Activated naive CD4-positive, alpha-beta T cell treated with anti-CD3 and anti-CD28 coated beads, Interleukin-2, amount 50 U/mL, for 72 hours (primary cell): Measurements from ENCODE around the gene ARGLU1. TPM values are rescaled to one million over a fixed set of nuclear protein-coding genes. Genes with fewer than 3 reads are reported as not detected.

Experiments
- ATAC-seq, 2 donors: fragments of 150-1000 bp; cut with Tn5 transposase; 2 replicates each; pipeline ENCODE4 v1.10.0; 2021; ENCODE audit warnings: mild to moderate bottlenecking in 2 of 2, moderate library complexity in 2 of 2
- DNase-seq, 2 donors: peaks; one replicate each; pipeline ENCODE4 v3.0.0; 2021 to 2022; ENCODE audit warnings: low spot score in 2 of 2
- H3K27ac Mint-ChIP-seq, 2 donors: one replicate each; pipeline ENCODE4 v1.8.0; 2022; ENCODE audit warnings: mild to moderate bottlenecking in 2 of 2, mixed read lengths in 2 of 2
- H3K36me3 Mint-ChIP-seq, 2 donors: one replicate each; pipeline ENCODE4 v1.8.0; 2022; ENCODE audit warnings: mixed read lengths in 2 of 2
- H3K9me3 Mint-ChIP-seq, 2 donors: one replicate each; pipeline ENCODE4 v1.8.0; 2022; ENCODE audit warnings: mixed read lengths in 2 of 2
- total RNA-seq, 2 donors: library from RNA; stranded (reverse); gene quantifications; one replicate each; pipeline ENCODE4 v1.2.3, GENCODE V29; 2022

The ARGLU1 gene
- total RNA-seq, 2 donors from 2014 or later, result 78.2 to 79.3 TPM

GRCh38 chr13:106565127-106565775 is 2.7 kb downstream of the ARGLU1 start:
- H3K27ac Mint-ChIP-seq, result peak overlapping the region; percentile 9 to 47
- ATAC-seq (no peak), DNase-seq (no peak)
- H3K9me3 Mint-ChIP-seq, result no peaks in the 10 kb centered on the region
- peaks cover 13 to 28% of the 10 kb centered on the region in 2 donors for H3K36me3 Mint-ChIP-seq

GRCh38 chr13:106562301-106562700 is 5.6 kb downstream of the ARGLU1 start:
- H3K27ac Mint-ChIP-seq, result peak overlapping the region in 1 of 2 donors; percentile 7
- H3K36me3 Mint-ChIP-seq, result peaks cover 23 to 28% of the 10 kb centered on the region in 2 donors

GRCh38 chr13:106561551-106562170 is 6.3 kb downstream of the ARGLU1 start:
- H3K36me3 Mint-ChIP-seq, result peaks cover 19 to 22% of the 10 kb centered on the region in 2 donors
- ATAC-seq (peak; percentile 90), DNase-seq (peak; percentile 55 to 62)
- peak overlapping the region; percentile 69 to 90 for H3K27ac Mint-ChIP-seq
- H3K9me3 Mint-ChIP-seq, result no peaks in the 10 kb centered on the region

More at GRCh38 chr13:106562301-106562700, 5.6 kb downstream of the ARGLU1 start:
- ATAC-seq, result no peak
- DNase-seq, result no peak
- no peaks in the 10 kb centered on the region for H3K9me3 Mint-ChIP-seq

GRCh38 chr13:106560821-106561220 is 7.1 kb downstream of the ARGLU1 start:
- ATAC-seq (peak; percentile 74 to 84), DNase-seq (no peak)
- no peaks in the 10 kb centered on the region for H3K9me3 Mint-ChIP-seq
- H3K27ac Mint-ChIP-seq, result peak overlapping the region; percentile 60 to 69
- H3K36me3 Mint-ChIP-seq, result peaks cover 18 to 27% of the 10 kb centered on the region in 2 donors

- Mint-ChIP-seq H3K9me3 (no peaks in the 10 kb centered on the region), H3K27ac (peak overlapping the region in 1 of 2 donors; percentile 33), H3K36me3 (peaks cover 20 to 39% of the 10 kb centered on the region in 2 donors)
- DNase-seq (no peak), ATAC-seq (no peak)
Observed at GRCh38 chr13:106558527-106558926, 9.4 kb downstream of the ARGLU1 start.

GRCh38 chr13:106555631-106556328 is 12.2 kb downstream of the ARGLU1 start:
- DNase-seq (no peak), ATAC-seq (no peak)
- no peaks in the 10 kb centered on the region for H3K9me3 Mint-ChIP-seq
- peaks cover 28 to 47% of the 10 kb centered on the region in 2 donors for H3K36me3 Mint-ChIP-seq
- no peak overlapping the region for H3K27ac Mint-ChIP-seq

GRCh38 chr13:106551751-106552150 is 16.2 kb downstream of the ARGLU1 start:
- DNase-seq (no peak), ATAC-seq (no peak)
- H3K36me3 Mint-ChIP-seq, result peaks cover 25 to 28% of the 10 kb centered on the region in 2 donors
- no peaks in the 10 kb centered on the region for H3K9me3 Mint-ChIP-seq
- H3K27ac Mint-ChIP-seq, result no peak overlapping the region

- H3K9me3 Mint-ChIP-seq, result no peaks in the 10 kb centered on the region
Observed at GRCh38 chr13:106551350-106551749, 16.6 kb downstream of the ARGLU1 start.

GRCh38 chr13:106550570-106551135 is 17.3 kb downstream of the ARGLU1 start:
- no peak for ATAC-seq
- DNase-seq, result no peak
- no peaks in the 10 kb centered on the region for H3K9me3 Mint-ChIP-seq
- peaks cover 19 to 20% of the 10 kb centered on the region in 2 donors for H3K36me3 Mint-ChIP-seq
- peak overlapping the region in 1 of 2 donors; percentile 12 for H3K27ac Mint-ChIP-seq

More at GRCh38 chr13:106551350-106551749, 16.6 kb downstream of the ARGLU1 start:
- Mint-ChIP-seq H3K27ac (no peak overlapping the region), H3K36me3 (peaks cover 25 to 26% of the 10 kb centered on the region in 2 donors)
- DNase-seq, result no peak
- no peak for ATAC-seq

GRCh38 chr13:106548064-106548696 is 19.8 kb downstream of the ARGLU1 start:
- H3K9me3 Mint-ChIP-seq, result no peaks in the 10 kb centered on the region
- ATAC-seq (no peak), DNase-seq (no peak)
- no peak overlapping the region for H3K27ac Mint-ChIP-seq
- H3K36me3 Mint-ChIP-seq, result peaks cover 9 to 12% of the 10 kb centered on the region in 2 donors

- Mint-ChIP-seq H3K9me3 (no peaks in the 10 kb centered on the region), H3K36me3 (no peaks in the 10 kb centered on the region), H3K27ac (no peak overlapping the region)
- no peak for ATAC-seq
- no peak for DNase-seq
Observed at GRCh38 chr13:106541826-106542225, 26.1 kb downstream of the ARGLU1 start.

- no peaks in the 10 kb centered on the region for H3K36me3 Mint-ChIP-seq
- no peak overlapping the region for H3K27ac Mint-ChIP-seq
- no peak for DNase-seq
- no peaks in the 10 kb centered on the region for H3K9me3 Mint-ChIP-seq
- no peak for ATAC-seq
Observed at GRCh38 chr13:106540613-106541012, 27.3 kb downstream of the ARGLU1 start.

- DNase-seq (no peak), ATAC-seq (no peak)
- Mint-ChIP-seq H3K36me3 (no peaks in the 10 kb centered on the region), H3K9me3 (no peaks in the 10 kb centered on the region), H3K27ac (no peak overlapping the region)
Observed at GRCh38 chr13:106537521-106537920, 30.4 kb downstream of the ARGLU1 start.

- peak; percentile 38 to 45 for ATAC-seq
- Mint-ChIP-seq H3K9me3 (no peaks in the 10 kb centered on the region), H3K36me3 (no peaks in the 10 kb centered on the region), H3K27ac (peak overlapping the region; percentile 14 to 86)
- DNase-seq, result peak; percentile 74 to 90
Observed at GRCh38 chr13:106536244-106537034, 31.5 kb downstream of the ARGLU1 start.

GRCh38 chr13:106535552-106536243 is 32.2 kb downstream of the ARGLU1 start, which contains the start of gene EFNB2:
TSS of gene EFNB2 (minus strand) at chr13:106535662. CDS start at chr13:106534964, 698 bp downstream.
- Mint-ChIP-seq H3K9me3 (no peaks in the 10 kb centered on the region), H3K27ac (peak within 1 kb of the TSS; percentile 14 to 86), H3K36me3 (no peaks in the 10 kb centered on the region)
- DNase-seq, result peak; percentile 88 to 90
- ATAC-seq, result peak; percentile 94 to 96
